Measurements from ENCODE around the gene FYN. TPM values are rescaled to one million over a fixed set of nuclear protein-coding genes. Genes with fewer than 3 reads are reported as not detected.

FYN gene
- total and polyA plus RNA-seq, 10 of the 15 experiments (the other 5 are each of a cell fraction or from before 2014, with no cell fraction given) = 51.4 to 247 (median 138) TPM

DNA sequence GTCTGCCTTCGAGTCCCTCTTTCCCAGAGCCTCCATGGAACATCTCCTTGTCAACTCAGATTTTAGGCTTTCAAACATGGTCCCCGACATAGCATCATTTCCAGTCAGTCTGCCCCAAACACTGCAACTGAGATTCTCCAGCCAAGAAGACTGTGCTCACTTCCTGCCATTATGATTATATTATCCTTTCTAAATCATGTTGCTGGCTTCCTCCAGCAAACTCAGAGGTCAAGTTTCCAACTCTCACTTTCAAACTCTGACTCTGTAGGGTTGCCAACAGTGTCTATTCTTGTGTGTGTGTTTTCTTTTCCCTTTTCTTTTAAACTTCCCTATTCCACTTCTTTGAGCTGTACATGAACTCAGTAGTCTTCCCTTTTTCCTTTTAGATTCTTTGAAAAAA, 206.4 kb downstream of the FYN start:
- RAD21 ChIA-PET (ENCODE audit: unreplicated experiment) = no interaction called here
- in situ Hi-C loops (cut with MboI) = no loop called here

More for the DNA sequence above, 206.4 kb downstream of the FYN start:
- Histone ChIP-seq H2AFZ (ENCODE audit: control insufficient read depth, low read depth, low read length) (no peak overlapping the region), H3K9me3 (replicated peaks; ENCODE audit: control insufficient read depth, insufficient read depth, low read length) (no peaks in the 10 kb centered on the region), H3K9ac (ENCODE audit: control insufficient read depth, insufficient read depth, low read length) (no peak overlapping the region), H3K79me2 (ENCODE audit: control insufficient read depth, insufficient read depth, low read length) (no peaks in the 10 kb centered on the region), H4K20me1 (ENCODE audit: control insufficient read depth, insufficient read depth) (no peaks in the 10 kb centered on the region), H3K4me1 (ENCODE audit: control insufficient read depth, insufficient read depth, low read length) (no peaks in the 10 kb centered on the region), H3K4me3 (no peak overlapping the region), H3K4me2 (ENCODE audit: control insufficient read depth, insufficient read depth) (no peak overlapping the region), H3K27me3 (replicated peaks in 1 of 2; ENCODE audit: control insufficient read depth in 2 of 2, insufficient read depth in 2 of 2, low read length in 1 of 2) (no peaks in the 10 kb centered on the region), H3K36me3 (ENCODE audit: control insufficient read depth in 2 of 2, insufficient read depth in 2 of 2, low read length in 1 of 2) (peaks cover 22 to 30% of the 10 kb centered on the region in 2 experiments), H3K27ac (ENCODE audit: control insufficient read depth, insufficient read depth) (no peak overlapping the region)
- intact Hi-C loops (cut with micrococcal nuclease; ENCODE audit: unreplicated experiment) = no loop called here
- 22% methylated on average over 2 of the region's 2 CpGs for WGBS (ENCODE audit: insufficient coverage, insufficient replicate concordance, low lambda C conversion rate, missing lambda C conversion rate)
- POLR2A ChIA-PET = no interaction called here
- no TSS peak for BruUV-seq (replicated peaks)
- ATAC-seq = no peak
- FAIRE-seq = no peak
- CTCF ChIA-PET = no interaction called here
- TF ChIP-seq SIX5 (IDR thresholded peaks at IDR 0.05; ENCODE audit: low read depth, low read length, severe bottlenecking) = no peak
- TF ChIP-seq FOXM1 (IDR thresholded peaks at IDR 0.05; ENCODE audit: low read depth, low read length) = no peak
- TF ChIP-seq, protein P1, sequence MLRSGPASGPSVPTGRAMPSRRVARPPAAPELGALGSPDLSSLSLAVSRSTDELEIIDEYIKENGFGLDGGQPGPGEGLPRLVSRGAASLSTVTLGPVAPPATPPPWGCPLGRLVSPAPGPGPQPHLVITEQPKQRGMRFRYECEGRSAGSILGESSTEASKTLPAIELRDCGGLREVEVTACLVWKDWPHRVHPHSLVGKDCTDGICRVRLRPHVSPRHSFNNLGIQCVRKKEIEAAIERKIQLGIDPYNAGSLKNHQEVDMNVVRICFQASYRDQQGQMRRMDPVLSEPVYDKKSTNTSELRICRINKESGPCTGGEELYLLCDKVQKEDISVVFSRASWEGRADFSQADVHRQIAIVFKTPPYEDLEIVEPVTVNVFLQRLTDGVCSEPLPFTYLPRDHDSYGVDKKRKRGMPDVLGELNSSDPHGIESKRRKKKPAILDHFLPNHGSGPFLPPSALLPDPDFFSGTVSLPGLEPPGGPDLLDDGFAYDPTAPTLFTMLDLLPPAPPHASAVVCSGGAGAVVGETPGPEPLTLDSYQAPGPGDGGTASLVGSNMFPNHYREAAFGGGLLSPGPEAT (IDR thresholded peaks at IDR 0.05; ENCODE audit: low read depth) = no peak
- no peak for TF ChIP-seq NFYB (IDR thresholded peaks at IDR 0.05; ENCODE audit: insufficient read depth, low read depth, low read length)
- no peak for TF ChIP-seq WRNIP1 (IDR thresholded peaks at IDR 0.05; ENCODE audit: borderline replicate concordance, low read depth, low read length)
- no peak for TF ChIP-seq NR2C1 (IDR thresholded peaks at IDR 0.05)
- TF ChIP-seq, protein P2, sequence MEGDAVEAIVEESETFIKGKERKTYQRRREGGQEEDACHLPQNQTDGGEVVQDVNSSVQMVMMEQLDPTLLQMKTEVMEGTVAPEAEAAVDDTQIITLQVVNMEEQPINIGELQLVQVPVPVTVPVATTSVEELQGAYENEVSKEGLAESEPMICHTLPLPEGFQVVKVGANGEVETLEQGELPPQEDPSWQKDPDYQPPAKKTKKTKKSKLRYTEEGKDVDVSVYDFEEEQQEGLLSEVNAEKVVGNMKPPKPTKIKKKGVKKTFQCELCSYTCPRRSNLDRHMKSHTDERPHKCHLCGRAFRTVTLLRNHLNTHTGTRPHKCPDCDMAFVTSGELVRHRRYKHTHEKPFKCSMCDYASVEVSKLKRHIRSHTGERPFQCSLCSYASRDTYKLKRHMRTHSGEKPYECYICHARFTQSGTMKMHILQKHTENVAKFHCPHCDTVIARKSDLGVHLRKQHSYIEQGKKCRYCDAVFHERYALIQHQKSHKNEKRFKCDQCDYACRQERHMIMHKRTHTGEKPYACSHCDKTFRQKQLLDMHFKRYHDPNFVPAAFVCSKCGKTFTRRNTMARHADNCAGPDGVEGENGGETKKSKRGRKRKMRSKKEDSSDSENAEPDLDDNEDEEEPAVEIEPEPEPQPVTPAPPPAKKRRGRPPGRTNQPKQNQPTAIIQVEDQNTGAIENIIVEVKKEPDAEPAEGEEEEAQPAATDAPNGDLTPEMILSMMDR (IDR thresholded peaks at IDR 0.05 in 2 of 3, conservative IDR thresholded peaks at IDR 0.05 in 1 of 3; ENCODE audit: control insufficient read depth in 2 of 3, extremely low read depth in 1 of 3, insufficient read depth in 1 of 3, low read depth in 3 of 3, low read length in 3 of 3) = no peak
- no peak for TF ChIP-seq PML (IDR thresholded peaks at IDR 0.05; ENCODE audit: low read length)
- TF ChIP-seq, protein P3, sequence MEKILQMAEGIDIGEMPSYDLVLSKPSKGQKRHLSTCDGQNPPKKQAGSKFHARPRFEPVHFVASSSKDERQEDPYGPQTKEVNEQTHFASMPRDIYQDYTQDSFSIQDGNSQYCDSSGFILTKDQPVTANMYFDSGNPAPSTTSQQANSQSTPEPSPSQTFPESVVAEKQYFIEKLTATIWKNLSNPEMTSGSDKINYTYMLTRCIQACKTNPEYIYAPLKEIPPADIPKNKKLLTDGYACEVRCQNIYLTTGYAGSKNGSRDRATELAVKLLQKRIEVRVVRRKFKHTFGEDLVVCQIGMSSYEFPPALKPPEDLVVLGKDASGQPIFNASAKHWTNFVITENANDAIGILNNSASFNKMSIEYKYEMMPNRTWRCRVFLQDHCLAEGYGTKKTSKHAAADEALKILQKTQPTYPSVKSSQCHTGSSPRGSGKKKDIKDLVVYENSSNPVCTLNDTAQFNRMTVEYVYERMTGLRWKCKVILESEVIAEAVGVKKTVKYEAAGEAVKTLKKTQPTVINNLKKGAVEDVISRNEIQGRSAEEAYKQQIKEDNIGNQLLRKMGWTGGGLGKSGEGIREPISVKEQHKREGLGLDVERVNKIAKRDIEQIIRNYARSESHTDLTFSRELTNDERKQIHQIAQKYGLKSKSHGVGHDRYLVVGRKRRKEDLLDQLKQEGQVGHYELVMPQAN (conservative IDR thresholded peaks at IDR 0.05) = no peak
- TF ChIP-seq STAT3 (IDR thresholded peaks at IDR 0.05; ENCODE audit: low read depth, low read length) = no peak
- TF ChIP-seq, protein P4, sequence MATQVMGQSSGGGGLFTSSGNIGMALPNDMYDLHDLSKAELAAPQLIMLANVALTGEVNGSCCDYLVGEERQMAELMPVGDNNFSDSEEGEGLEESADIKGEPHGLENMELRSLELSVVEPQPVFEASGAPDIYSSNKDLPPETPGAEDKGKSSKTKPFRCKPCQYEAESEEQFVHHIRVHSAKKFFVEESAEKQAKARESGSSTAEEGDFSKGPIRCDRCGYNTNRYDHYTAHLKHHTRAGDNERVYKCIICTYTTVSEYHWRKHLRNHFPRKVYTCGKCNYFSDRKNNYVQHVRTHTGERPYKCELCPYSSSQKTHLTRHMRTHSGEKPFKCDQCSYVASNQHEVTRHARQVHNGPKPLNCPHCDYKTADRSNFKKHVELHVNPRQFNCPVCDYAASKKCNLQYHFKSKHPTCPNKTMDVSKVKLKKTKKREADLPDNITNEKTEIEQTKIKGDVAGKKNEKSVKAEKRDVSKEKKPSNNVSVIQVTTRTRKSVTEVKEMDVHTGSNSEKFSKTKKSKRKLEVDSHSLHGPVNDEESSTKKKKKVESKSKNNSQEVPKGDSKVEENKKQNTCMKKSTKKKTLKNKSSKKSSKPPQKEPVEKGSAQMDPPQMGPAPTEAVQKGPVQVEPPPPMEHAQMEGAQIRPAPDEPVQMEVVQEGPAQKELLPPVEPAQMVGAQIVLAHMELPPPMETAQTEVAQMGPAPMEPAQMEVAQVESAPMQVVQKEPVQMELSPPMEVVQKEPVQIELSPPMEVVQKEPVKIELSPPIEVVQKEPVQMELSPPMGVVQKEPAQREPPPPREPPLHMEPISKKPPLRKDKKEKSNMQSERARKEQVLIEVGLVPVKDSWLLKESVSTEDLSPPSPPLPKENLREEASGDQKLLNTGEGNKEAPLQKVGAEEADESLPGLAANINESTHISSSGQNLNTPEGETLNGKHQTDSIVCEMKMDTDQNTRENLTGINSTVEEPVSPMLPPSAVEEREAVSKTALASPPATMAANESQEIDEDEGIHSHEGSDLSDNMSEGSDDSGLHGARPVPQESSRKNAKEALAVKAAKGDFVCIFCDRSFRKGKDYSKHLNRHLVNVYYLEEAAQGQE (IDR thresholded peaks at IDR 0.05; ENCODE audit: low read depth, low read length) = no peak
- SMC1A ChIA-PET (ENCODE audit: uncharacterized antibody, unreplicated experiment) = interaction anchor here (1.8 kb wide), 1 partner anchor 20 kb away, joined by 4 read pairs; no protein-coding TSS in a partner anchor
- no peak for DNase-seq (ENCODE audit: low read depth, low spot score)
